AG09319 (cell line): ENCODE measurements around the gene AVEN.

ENCODE experiments used
- DNase-seq: peaks from one replicate; pipeline ENCODE4 v3.0.0-alpha.2; 2010; ENCODE audit warnings: low read depth; ENCODE audit errors: extremely low read depth
- CTCF ChIP-seq: IDR thresholded peaks from 2 replicates; pipeline ENCODE4 v1.5.1; 2011; ENCODE audit warnings: low read depth, mild to moderate bottlenecking, inconsistent platforms, low read length, moderate library complexity

AVEN gene

GRCh38 chr15:33837294-33837693, 201.7 kb downstream of the AVEN start:
- DNase-seq, result no peak
- TF ChIP-seq CTCF, result no peak

- no peak for TF ChIP-seq CTCF
- no peak for DNase-seq
Measured at GRCh38 chr15:33834892-33835743, 203.9 kb downstream of the AVEN start.

GRCh38 chr15:33831646-33832045, 207.4 kb downstream of the AVEN start:
- DNase-seq, result no peak
- TF ChIP-seq CTCF, result no peak

GRCh38 chr15:33830351-33830750, 208.7 kb downstream of the AVEN start:
- TF ChIP-seq CTCF, result no peak

GRCh38 chr15:33826201-33826600, 212.8 kb downstream of the AVEN start:
- TF ChIP-seq CTCF, result no peak

More at GRCh38 chr15:33830351-33830750, 208.7 kb downstream of the AVEN start:
- no peak for DNase-seq

GRCh38 chr15:33825453-33825852, 213.6 kb downstream of the AVEN start:
- TF ChIP-seq CTCF, result no peak
- no peak for DNase-seq

More at GRCh38 chr15:33826201-33826600, 212.8 kb downstream of the AVEN start:
- DNase-seq, result no peak

GRCh38 chr15:33823119-33823518, 215.9 kb downstream of the AVEN start:
- no peak for DNase-seq
- no peak for TF ChIP-seq CTCF
